ENCODE data around the gene ABCB11. TPM values are rescaled to one million over a fixed set of nuclear protein-coding genes. Genes with fewer than 3 reads are reported as not detected.
"Not testable (repeated sequence)": the region's sequence is repeated elsewhere in the genome, so short reads cannot be mapped to it uniquely, and the experiment has no call there.

ABCB11 gene
- polyA plus RNA-seq, 1 of the 3 experiments (the other 2 are of a cell fraction): not detected

GRCh38 chr2:168935810-168936581 lies 95.1 kb downstream of the ABCB11 start:
- no peak overlapping the region for H3K27ac ChIP-seq (ENCODE audit: low read depth in 2 of 2, low read length in 1 of 2)
- TF ChIP-seq FOXM1 (IDR thresholded peaks at IDR 0.05; ENCODE audit: low read depth): no peak
- no peak for TF ChIP-seq YY1 (IDR thresholded peaks at IDR 0.05; ENCODE audit: low read depth)
- no peak for TF ChIP-seq MEF2A (IDR thresholded peaks at IDR 0.05; ENCODE audit: borderline replicate concordance, low read depth)
- TF ChIP-seq PBX3 (IDR thresholded peaks at IDR 0.05): no peak
- TF ChIP-seq REST (IDR thresholded peaks at IDR 0.05; ENCODE audit: low read depth, low read length): no peak
- no peak for TF ChIP-seq POLR2AphosphoS5 (IDR thresholded peaks at IDR 0.05; ENCODE audit: low read depth, low read length)
- TF ChIP-seq MXI1 (IDR thresholded peaks at IDR 0.05; ENCODE audit: low read depth, low read length): no peak
- CTCF ChIA-PET: interaction anchor here (0.6 kb wide), 1 partner anchor 234 kb away, joined by 3 read pairs; no protein-coding TSS in a partner anchor
- DNase-seq: no peak
- no peaks in the 10 kb centered on the region for H3K36me3 ChIP-seq (replicated peaks in 1 of 2; ENCODE audit: control insufficient read depth in 1 of 2, insufficient read depth in 2 of 2, low read length in 1 of 2)
- H2AFZ ChIP-seq (ENCODE audit: low read depth): no peak overlapping the region
- H3K9ac ChIP-seq: no peak overlapping the region
- no peaks in the 10 kb centered on the region for H4K20me1 ChIP-seq (ENCODE audit: insufficient read depth)
- no peaks in the 10 kb centered on the region; a peak in 1 of 4 replicates for H3K4me1 ChIP-seq (ENCODE audit: control insufficient read depth in 1 of 2, insufficient read depth in 2 of 2, low read depth in 1 of 2, low read length in 1 of 2)
- no peak overlapping the region for H3K4me2 ChIP-seq
- H3K9me3 ChIP-seq: no peaks in the 10 kb centered on the region
- H3K27me3 ChIP-seq (ENCODE audit: insufficient read depth): no peaks in the 10 kb centered on the region
- no peaks in the 10 kb centered on the region for H3K79me2 ChIP-seq (ENCODE audit: insufficient read depth)
- POLR2A ChIA-PET: no interaction called here
- H3K4me3 ChIP-seq (ENCODE audit: low read depth in 2 of 2, low read length in 1 of 2): no peak overlapping the region
- WGBS (ENCODE audit: low lambda C conversion rate): 68% methylated on average over 14 of the region's 14 CpGs
- H3F3A ChIP-seq (replicated peaks; ENCODE audit: insufficient read depth): no peaks in the 10 kb centered on the region
- H3K9me2 ChIP-seq: no peaks in the 10 kb centered on the region

- H3K9me2 ChIP-seq: no peaks in the 10 kb centered on the region
- H3K79me2 ChIP-seq (ENCODE audit: insufficient read depth): no peaks in the 10 kb centered on the region
- 14% methylated on average over 2 of the region's 2 CpGs for WGBS (ENCODE audit: low lambda C conversion rate)
- no peak for DNase-seq
- no peak overlapping the region for H3K9ac ChIP-seq
- peaks cover 0 to 2% of the 10 kb centered on the region in 2 experiments; a peak in 1 of 4 replicates for H3K4me1 ChIP-seq (ENCODE audit: control insufficient read depth in 1 of 2, insufficient read depth in 2 of 2, low read depth in 1 of 2, low read length in 1 of 2)
- H2AFZ ChIP-seq (ENCODE audit: low read depth): no peak overlapping the region
- ChIA-PET CTCF (no interaction called here), POLR2A (no interaction called here)
- H3F3A ChIP-seq (replicated peaks; ENCODE audit: insufficient read depth): no peaks in the 10 kb centered on the region
- H4K20me1 ChIP-seq (ENCODE audit: insufficient read depth): no peaks in the 10 kb centered on the region
- no peaks in the 10 kb centered on the region for H3K36me3 ChIP-seq (replicated peaks in 1 of 2; ENCODE audit: control insufficient read depth in 1 of 2, insufficient read depth in 2 of 2, low read length in 1 of 2)
- no peaks in the 10 kb centered on the region for H3K9me3 ChIP-seq
- no peak overlapping the region for H3K4me3 ChIP-seq (ENCODE audit: low read depth in 2 of 2, low read length in 1 of 2)
- H3K27ac ChIP-seq (ENCODE audit: low read depth in 2 of 2, low read length in 1 of 2): no peak overlapping the region
- H3K4me2 ChIP-seq: no peak overlapping the region
- TF ChIP-seq NFIC (IDR thresholded peaks at IDR 0.05; ENCODE audit: borderline replicate concordance): no peak
- TF ChIP-seq TCF12 (IDR thresholded peaks at IDR 0.05): no peak
- no peaks in the 10 kb centered on the region for H3K27me3 ChIP-seq (ENCODE audit: insufficient read depth)
Measured at GRCh38 chr2:168934826-168935225, 96.3 kb downstream of the ABCB11 start.

- H3F3A ChIP-seq (replicated peaks; ENCODE audit: insufficient read depth); H3K4me3 ChIP-seq (ENCODE audit: low read depth in 2 of 2, low read length in 1 of 2); H3K4me1 ChIP-seq (ENCODE audit: control insufficient read depth in 1 of 2, insufficient read depth in 2 of 2, low read depth in 1 of 2, low read length in 1 of 2); H4K20me1 ChIP-seq (ENCODE audit: insufficient read depth); H3K27me3 ChIP-seq (ENCODE audit: insufficient read depth); H3K27ac ChIP-seq (ENCODE audit: low read depth in 2 of 2, low read length in 1 of 2); CTCF ChIA-PET; H3K4me2 ChIP-seq; H3K9me3 ChIP-seq; H3K79me2 ChIP-seq (ENCODE audit: insufficient read depth); DNase-seq; H3K9me2 ChIP-seq; H3K9ac ChIP-seq; H2AFZ ChIP-seq (ENCODE audit: low read depth); POLR2A ChIA-PET; H3K36me3 ChIP-seq (replicated peaks in 1 of 2; ENCODE audit: control insufficient read depth in 1 of 2, insufficient read depth in 2 of 2, low read length in 1 of 2): not testable (repeated sequence)
- WGBS (ENCODE audit: low lambda C conversion rate): 49% methylated on average over 4 of the region's 4 CpGs
Measured at GRCh38 chr2:168932174-168932573, 99.0 kb downstream of the ABCB11 start.

Data from SK-N-SH (cell line).